ENCODE data around the gene ACVR1B.
A peak's percentile ranks its signal among the peaks of the same experiment; 100 is the strongest.

The ACVR1B gene

GRCh38 chr12:52004042-52004648, 52.6 kb downstream of the ACVR1B start:
- no peak for TF ChIP-seq POLR2A (IDR thresholded peaks at IDR 0.05; ENCODE audit: low read depth, low read length)
- no peak for FAIRE-seq
- DNase-seq (ENCODE audit: insufficient read length, low spot score) = peak; percentile 90

- TF ChIP-seq POLR2A (IDR thresholded peaks at IDR 0.05; ENCODE audit: low read depth, low read length) = no peak
- DNase-seq (ENCODE audit: insufficient read length, low spot score) = no peak
- no peak for FAIRE-seq
Measured at GRCh38 chr12:52005218-52005902, 53.9 kb downstream of the ACVR1B start.

- DNase-seq (ENCODE audit: insufficient read length, low spot score) (no peak), FAIRE-seq (no peak)
- TF ChIP-seq POLR2A (IDR thresholded peaks at IDR 0.05; ENCODE audit: low read depth, low read length) = no peak
Measured at GRCh38 chr12:52005903-52006703, 54.6 kb downstream of the ACVR1B start.

- DNase-seq (ENCODE audit: insufficient read length, low spot score) (no peak), FAIRE-seq (no peak)
- no peak for TF ChIP-seq POLR2A (IDR thresholded peaks at IDR 0.05; ENCODE audit: low read depth, low read length)
Measured at GRCh38 chr12:52006726-52007157, 55.2 kb downstream of the ACVR1B start, which contains the start of gene TAMALIN. TAMALIN (plus strand) TSS chr12:52006946; CDS start chr12:52007020, 74 bp downstream.

GRCh38 chr12:52007158-52007921, 55.8 kb downstream of the ACVR1B start:
- no peak for DNase-seq (ENCODE audit: insufficient read length, low spot score)
- no peak for TF ChIP-seq POLR2A (IDR thresholded peaks at IDR 0.05; ENCODE audit: low read depth, low read length)
- FAIRE-seq = no peak

GRCh38 chr12:52007982-52008510, 56.5 kb downstream of the ACVR1B start:
- FAIRE-seq (no peak), DNase-seq (ENCODE audit: insufficient read length, low spot score) (no peak)
- TF ChIP-seq POLR2A (IDR thresholded peaks at IDR 0.05; ENCODE audit: low read depth, low read length) = no peak

- FAIRE-seq (no peak), DNase-seq (ENCODE audit: insufficient read length, low spot score) (no peak)
- no peak for TF ChIP-seq POLR2A (IDR thresholded peaks at IDR 0.05; ENCODE audit: low read depth, low read length)
Measured at GRCh38 chr12:52009081-52009751, 57.7 kb downstream of the ACVR1B start.

- DNase-seq (ENCODE audit: insufficient read length, low spot score) (no peak), FAIRE-seq (no peak)
Measured at GRCh38 chr12:52010152-52010622, 58.7 kb downstream of the ACVR1B start.

GRCh38 chr12:52010692-52011601, 59.4 kb downstream of the ACVR1B start:
- no peak for DNase-seq (ENCODE audit: insufficient read length, low spot score)
- TF ChIP-seq POLR2A (IDR thresholded peaks at IDR 0.05; ENCODE audit: low read depth, low read length) = no peak
- no peak for FAIRE-seq

More at GRCh38 chr12:52010152-52010622, 58.7 kb downstream of the ACVR1B start:
- TF ChIP-seq POLR2A (IDR thresholded peaks at IDR 0.05; ENCODE audit: low read depth, low read length) = no peak

GRCh38 chr12:52011602-52012214, 60.2 kb downstream of the ACVR1B start:
- DNase-seq (ENCODE audit: insufficient read length, low spot score) = no peak
- FAIRE-seq = no peak
- TF ChIP-seq POLR2A (IDR thresholded peaks at IDR 0.05; ENCODE audit: low read depth, low read length) = no peak

GRCh38 chr12:52013626-52014310, 62.3 kb downstream of the ACVR1B start:
- no peak for TF ChIP-seq POLR2A (IDR thresholded peaks at IDR 0.05; ENCODE audit: low read depth, low read length)
- DNase-seq (ENCODE audit: insufficient read length, low spot score) = no peak
- no peak for FAIRE-seq

Measured in H54 (cell line).